Lower leg skin (tissue), 3 donors: ENCODE data around the gene NDUFB10.

ENCODE experiments used
- POLR2A ChIP-seq, 2 donors: fragments of 450-650 bp; IDR thresholded peaks; one replicate each; pipeline ENCODE4 v1.6.1; 2016 to 2017; ENCODE audit warnings: antibody characterized with exemption in 2 of 2, mild to moderate bottlenecking in 1 of 2, moderate library complexity in 1 of 2
- TF ChIP-seq, protein P1 (sequence below), 3 donors: fragments of 450-650 bp; IDR thresholded peaks; one replicate each; pipeline ENCODE4 v1.5.1; 2016; ENCODE audit warnings: antibody characterized with exemption in 3 of 3, mild to moderate bottlenecking in 3 of 3, moderate library complexity in 2 of 3

DNA sequence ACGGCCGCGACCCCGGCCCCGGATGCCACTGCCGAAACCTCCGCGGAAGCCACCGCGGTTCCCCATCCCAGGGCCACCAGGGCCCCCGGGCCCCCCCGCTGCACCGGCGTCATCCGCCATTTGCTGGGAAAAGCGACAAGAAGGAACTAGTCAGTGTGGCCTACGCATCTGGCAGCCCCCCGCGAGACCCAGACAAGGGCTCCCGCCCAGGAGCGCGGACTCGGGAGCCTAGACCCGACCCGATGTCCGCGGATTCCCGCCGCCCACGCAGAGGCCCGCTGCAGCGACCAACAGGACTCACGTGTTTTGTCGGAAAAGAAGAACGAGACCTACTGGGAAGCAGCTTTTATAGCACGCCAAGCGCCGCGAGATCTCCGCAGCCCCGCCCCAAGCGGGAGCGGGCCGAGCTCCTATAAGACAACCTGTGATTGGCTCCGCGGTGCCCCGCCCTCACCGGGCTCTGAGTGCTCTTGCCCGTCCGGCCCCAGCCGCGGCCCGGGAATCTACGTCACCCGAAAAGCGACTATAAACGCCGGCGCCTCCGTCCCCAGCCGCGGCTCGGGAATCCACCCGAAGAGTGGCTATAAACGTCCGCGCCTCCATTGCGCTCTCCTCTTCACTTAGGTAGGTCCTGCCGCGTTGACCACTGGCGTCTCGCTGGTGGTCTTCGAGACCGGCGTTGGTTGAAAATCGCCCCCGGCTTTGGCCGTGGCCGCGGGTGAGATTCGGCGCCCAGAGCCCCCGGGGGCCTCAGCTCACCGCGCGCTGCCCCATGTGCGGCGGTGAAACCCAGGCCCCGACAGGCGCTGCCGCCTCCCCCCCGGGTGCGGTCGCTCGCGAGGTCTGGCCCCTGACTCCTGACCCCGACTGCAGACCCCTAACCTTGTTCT, 5.4 kb downstream of the NDUFB10 start, which contains the start of gene RPS2:
- TF ChIP-seq POLR2A (IDR thresholded peaks at IDR 0.05) = peak in 1 of 2 donors; percentile 98
- TF ChIP-seq, protein P1, sequence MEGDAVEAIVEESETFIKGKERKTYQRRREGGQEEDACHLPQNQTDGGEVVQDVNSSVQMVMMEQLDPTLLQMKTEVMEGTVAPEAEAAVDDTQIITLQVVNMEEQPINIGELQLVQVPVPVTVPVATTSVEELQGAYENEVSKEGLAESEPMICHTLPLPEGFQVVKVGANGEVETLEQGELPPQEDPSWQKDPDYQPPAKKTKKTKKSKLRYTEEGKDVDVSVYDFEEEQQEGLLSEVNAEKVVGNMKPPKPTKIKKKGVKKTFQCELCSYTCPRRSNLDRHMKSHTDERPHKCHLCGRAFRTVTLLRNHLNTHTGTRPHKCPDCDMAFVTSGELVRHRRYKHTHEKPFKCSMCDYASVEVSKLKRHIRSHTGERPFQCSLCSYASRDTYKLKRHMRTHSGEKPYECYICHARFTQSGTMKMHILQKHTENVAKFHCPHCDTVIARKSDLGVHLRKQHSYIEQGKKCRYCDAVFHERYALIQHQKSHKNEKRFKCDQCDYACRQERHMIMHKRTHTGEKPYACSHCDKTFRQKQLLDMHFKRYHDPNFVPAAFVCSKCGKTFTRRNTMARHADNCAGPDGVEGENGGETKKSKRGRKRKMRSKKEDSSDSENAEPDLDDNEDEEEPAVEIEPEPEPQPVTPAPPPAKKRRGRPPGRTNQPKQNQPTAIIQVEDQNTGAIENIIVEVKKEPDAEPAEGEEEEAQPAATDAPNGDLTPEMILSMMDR (IDR thresholded peaks at IDR 0.05) = no peak
